ENCODE results near the gene MAP1S.
A peak's percentile ranks its signal among the peaks of the same experiment; 100 is the strongest.

The MAP1S gene

DNA sequence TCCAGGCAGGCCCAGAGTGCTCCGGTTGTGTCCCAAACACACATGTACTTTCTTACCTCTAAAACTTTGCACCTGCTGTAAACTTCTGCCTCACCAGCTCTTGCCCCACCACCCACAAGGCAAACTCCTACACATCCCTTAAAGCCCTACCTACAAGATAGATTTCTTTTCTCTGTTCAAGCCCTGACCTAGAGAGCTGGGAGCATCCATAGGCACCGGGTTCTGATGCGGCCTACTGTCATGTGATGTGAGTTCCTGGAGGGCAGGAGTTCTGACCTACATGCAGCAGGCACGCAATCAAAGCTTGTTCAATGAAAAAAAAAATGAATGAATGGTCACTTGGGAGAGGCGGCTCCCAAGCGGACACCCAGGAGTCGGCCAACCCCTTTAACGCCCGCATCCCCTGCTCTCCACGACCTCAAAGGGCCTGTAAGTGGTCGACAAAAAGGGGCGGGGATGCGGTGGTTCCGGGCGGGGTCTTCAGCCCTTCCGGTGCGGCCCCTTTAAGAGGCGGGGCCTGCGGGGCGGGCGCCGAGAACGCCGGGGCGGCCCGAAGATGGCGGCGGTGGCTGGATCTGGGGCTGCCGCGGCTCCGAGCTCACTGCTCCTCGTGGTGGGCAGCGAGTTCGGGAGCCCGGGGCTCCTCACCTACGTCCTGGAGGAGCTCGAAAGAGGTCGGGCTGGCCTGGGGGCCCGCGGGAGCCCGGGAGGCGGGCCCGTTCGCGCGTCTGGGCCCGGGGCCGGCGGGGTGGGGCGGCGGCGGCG is at the start of gene MAP1S:
Gene MAP1S (plus strand): TSS at position 534 of the 765 bp plus-strand sequence. CDS start 23 bp downstream, at position 557.
- DNase-seq (ENCODE audit: low read depth, low spot score), result peak; percentile 37

- no peak for DNase-seq (ENCODE audit: low read depth, low spot score)
These were observed 47.4 kb upstream of the MAP1S start for GRCh38 chr19:17671906-17672305.

GRCh38 chr19:17673937-17674799 is 45.1 kb upstream of the MAP1S start:
- no peak for DNase-seq (ENCODE audit: low read depth, low spot score)

DNA sequence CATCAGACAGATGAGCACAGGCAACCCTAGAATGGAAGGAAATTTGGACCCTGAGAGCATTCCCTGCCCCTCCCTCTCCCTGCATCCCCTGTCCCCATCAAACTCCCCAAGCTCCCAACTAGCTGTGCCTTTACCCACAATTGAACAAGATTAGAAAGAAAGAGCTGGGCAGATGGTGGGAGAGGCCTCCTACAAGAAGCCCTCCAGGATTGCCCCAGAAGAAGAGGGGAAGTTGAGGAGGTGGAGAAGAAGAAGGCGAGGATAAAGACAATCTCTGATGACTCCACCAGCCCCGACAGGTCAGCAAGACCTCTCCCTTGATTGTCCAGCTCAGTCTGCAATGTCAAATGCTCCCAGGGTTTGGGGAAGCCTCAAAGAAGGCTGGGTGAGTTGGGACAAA is 43.0 kb upstream of the MAP1S start:
- DNase-seq (ENCODE audit: low read depth, low spot score), result no peak

DNA sequence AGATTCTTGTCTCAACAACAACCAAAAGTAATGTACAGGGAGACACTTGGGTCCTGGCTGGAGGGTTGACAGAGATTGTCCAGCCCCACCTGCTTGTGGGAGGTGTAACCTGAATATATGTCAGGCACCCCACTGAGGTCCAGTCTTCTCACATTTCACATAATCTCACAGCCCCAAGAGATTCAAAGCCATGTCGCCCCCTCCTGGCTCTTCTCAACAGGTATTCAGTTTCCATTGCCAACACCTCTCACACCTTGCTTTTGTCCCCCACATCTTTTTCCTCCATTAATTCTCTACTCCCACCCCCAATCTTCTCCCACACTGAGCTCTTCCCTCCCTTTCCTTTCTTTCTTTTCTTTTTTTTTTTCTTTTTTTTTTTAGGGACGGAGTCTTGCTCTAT is 42.3 kb upstream of the MAP1S start:
- DNase-seq (ENCODE audit: low read depth, low spot score), result no peak

DNA sequence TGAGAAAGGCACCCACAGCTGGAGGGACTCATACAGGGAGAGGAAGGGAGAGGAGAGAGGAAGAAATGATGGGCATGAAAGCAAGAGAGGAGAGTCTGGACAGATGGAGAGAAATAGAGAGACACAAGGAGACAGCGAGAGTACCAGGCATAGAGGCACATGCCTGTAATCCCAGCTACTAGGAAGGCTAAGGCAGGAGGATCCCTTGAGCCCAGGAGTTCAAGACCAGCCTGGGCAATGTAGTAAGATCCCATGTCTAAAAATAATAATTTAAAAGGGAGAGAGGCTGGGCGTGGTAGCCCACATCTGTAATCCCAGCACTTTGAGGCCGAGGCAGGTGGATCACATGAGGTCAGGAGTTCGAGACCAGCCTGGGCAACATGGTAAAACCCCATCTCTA is 40.4 kb upstream of the MAP1S start:
- DNase-seq (ENCODE audit: low read depth, low spot score), result no peak

GRCh38 chr19:17679526-17680229 is 39.6 kb upstream of the MAP1S start:
- no peak for DNase-seq (ENCODE audit: low read depth, low spot score)

DNA sequence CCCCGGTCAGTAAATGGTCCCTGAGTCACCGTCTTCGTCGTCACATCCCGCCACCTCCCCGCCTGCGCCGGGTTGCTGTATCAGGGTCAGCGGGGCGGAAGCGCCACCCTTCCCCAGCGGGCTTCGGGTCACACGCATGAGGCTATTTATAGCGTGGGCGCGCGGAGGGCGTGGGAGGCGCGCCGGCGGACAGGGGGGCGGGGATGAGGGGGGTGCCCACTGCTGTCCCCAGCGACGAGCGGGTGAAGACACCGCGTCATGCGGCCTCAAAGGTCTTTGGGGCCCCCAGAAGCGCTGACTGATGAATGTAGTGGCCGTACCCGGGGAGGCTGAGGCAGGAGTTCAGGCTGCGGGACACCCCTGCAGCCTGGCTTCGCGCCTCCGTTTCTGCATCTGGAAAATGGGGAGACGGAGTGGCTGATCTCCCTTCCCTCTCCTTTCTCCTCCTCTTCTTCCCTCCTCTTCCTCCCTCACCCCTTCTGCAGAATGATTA is 39.0 kb upstream of the MAP1S start:
- DNase-seq (ENCODE audit: low read depth, low spot score), result no peak

DNA sequence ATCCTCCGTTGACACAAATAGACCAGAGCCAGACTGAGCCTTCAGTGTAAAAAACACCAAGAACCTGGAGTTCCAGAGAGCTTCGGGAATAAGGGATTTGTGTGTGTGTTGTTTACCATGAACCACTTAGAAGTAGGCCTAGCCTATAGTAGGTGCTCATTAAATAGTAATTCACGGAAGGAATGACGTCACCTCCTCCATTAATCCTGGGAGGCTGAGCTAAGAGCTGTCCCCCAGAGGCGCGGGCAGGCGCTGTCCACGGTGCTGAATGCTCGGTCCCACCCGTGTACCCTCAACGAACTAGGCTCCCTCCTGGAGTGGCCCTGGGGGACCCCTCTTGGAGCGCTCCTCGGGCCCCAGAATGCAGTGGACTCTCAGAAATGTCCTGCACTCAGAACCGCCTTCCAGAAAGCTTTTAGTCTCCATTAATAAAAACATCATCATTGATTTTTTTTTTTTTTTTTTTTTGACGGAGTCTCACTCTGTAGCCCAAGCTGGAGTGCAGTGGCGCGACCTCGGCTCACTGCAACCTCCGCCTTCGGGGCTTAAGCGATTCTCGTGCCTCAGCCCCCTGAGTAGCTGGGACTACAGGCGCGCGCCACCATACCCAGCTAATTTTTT is 37.7 kb upstream of the MAP1S start:
- DNase-seq (ENCODE audit: low read depth, low spot score), result no peak

- DNase-seq (ENCODE audit: low read depth, low spot score), result no peak
These were observed 37.0 kb upstream of the MAP1S start for GRCh38 chr19:17682273-17682672.

DNA sequence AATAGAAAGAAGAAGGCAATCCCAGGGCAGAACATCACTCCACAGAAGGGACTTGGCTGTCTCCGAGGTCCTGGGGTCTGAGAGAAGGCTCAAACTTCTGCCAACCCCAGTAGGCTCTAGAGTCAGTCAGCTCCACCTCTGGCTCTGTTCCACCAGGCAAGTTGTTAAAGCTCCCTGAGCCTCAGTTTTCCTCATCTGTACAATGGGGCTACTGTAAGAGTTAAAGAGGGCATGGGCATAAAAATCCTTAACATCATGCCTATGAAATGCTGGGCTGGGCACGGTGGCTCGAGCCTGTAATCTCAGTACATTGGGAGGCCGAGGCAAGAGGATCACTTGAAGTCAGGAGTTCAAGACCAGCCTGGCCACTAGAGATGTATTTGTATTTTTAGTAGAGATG is 36.2 kb upstream of the MAP1S start:
- no peak for DNase-seq (ENCODE audit: low read depth, low spot score)

- DNase-seq (ENCODE audit: low read depth, low spot score), result no peak
These were observed 35.0 kb upstream of the MAP1S start for GRCh38 chr19:17684256-17684655.

- DNase-seq (ENCODE audit: low read depth, low spot score), result no peak
These were observed 33.7 kb upstream of the MAP1S start for GRCh38 chr19:17685451-17686022.

DNA sequence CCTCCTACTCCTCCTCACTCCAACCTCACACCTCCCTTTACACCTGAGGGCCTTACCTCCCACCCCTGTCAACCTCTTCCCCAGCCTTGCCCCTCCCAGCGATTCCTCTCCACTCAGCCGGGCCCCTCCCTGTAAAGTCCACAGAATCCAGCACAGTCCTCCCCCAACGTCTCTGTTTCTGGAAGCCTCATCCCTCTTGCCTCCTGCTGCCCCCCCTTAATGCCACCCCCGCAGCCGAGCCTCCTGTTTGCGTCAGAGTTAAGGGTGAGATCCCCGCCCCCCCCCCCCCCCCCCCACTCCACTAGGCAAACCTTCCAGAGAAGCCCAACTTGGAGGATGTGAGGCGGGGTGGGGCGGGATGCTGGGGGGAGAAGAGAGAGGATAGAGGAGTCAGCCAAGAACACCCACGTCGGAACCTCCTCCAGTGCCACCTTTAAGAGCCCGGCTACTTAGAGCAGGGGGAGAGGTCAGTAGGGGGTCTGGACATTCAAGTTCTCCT is 33.2 kb upstream of the MAP1S start:
- no peak for DNase-seq (ENCODE audit: low read depth, low spot score)

DNA sequence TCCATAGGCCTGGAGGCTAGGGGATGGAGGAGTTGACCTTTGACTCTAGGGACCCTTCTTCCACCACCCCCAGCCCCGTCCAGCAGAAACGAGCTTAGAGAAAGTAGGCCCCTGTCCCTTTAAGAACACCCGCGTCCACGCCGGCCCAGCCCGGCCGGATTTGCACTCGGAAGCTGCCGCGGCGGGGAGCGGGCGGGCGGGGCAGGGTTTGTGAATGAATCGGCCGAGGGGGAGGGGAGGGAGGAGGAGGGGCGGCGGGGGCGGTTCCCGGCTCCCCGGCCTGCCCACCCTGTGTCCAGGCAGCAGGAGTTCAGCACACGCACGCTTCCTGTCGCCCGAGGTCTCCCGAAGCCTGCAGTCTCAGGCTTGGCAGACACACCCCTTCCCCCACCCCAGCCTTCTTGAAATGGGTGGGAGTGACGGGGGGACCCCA is 32.7 kb upstream of the MAP1S start:
- DNase-seq (ENCODE audit: low read depth, low spot score), result no peak

DNA sequence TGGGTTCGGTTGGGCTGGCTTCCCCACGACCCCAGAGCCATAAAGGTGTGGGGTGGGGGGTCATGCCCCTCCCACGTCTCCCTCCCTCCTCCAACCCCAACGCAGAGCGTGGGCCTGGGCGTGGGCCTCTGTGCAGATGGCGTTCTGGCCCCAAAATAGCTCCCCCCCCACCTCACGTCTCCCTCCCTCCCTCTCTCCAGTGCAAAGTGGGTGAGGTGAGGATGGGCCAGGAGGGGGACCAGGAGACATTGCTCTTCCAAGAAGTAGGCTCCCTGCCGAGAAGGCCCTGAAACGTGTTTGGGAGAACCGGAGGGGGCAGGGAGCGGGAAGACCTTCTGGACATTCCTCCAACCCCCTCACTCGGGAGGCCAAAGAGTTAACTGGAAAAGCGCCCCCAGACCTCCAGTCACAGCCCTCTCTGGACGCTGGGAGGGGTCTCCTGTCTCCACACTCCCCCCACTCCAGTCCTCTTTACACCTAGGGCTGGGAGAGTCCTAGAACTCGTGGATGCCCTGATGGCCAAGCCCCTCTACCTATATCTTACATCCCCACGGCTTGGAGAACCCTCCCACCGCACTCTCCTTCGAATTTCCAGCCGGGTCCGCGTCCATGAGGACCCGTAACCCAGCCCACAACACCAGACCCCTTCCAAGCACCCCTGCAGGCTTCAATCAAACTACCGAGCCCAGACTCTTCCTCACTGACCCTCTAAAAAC is 32.0 kb upstream of the MAP1S start:
- DNase-seq (ENCODE audit: low read depth, low spot score), result no peak

DNA sequence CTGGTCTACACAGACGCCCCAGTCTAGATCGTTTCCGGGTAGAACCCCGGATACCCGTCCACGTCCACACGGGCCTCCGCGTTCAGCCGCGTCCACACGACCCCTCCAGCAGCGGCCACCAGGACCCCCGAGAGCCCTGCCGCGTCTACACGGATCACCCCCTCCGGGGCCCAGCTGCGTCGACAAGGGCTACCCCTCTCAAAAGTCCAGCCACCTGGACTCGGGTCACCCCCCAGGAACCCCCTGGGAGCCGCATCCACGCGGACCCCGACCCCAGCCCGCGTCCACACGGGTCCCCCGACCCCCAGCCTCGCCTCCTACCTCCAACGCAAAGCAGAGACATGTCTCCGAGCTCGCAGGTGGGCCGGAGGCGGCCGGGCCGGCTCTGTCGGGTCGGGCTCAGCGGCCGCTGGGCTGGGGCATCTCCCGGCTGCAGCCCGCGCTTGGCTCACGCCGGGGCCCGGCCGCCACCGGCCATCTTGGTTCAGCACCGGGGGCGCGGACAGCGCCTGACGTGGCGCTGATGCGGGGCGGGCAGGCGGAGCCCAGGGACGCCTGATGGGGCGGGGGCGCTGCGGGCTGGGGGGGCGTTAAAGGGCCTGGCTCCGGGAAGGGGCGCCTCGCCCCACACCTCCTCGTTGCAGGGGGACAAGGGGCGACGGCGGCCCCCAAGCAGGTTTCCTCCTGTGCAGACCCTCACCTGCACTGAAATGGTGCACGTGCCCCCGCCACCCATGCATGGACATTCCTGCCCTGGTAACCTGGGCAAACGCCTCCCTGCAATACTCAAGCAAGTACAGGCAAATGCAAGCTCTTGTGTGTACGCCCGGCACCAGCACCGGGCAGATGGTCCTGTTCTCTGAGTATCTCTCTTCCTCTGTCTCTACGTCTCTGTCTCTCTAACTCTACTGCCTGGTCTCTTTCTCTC is 31.2 kb upstream of the MAP1S start, which contains the start of gene UNC13A:
Gene UNC13A (minus strand): TSS at position 498 of the 928 bp plus-strand sequence. CDS start 155 bp downstream, at position 343.
- DNase-seq (ENCODE audit: low read depth, low spot score), result no peak

DNA sequence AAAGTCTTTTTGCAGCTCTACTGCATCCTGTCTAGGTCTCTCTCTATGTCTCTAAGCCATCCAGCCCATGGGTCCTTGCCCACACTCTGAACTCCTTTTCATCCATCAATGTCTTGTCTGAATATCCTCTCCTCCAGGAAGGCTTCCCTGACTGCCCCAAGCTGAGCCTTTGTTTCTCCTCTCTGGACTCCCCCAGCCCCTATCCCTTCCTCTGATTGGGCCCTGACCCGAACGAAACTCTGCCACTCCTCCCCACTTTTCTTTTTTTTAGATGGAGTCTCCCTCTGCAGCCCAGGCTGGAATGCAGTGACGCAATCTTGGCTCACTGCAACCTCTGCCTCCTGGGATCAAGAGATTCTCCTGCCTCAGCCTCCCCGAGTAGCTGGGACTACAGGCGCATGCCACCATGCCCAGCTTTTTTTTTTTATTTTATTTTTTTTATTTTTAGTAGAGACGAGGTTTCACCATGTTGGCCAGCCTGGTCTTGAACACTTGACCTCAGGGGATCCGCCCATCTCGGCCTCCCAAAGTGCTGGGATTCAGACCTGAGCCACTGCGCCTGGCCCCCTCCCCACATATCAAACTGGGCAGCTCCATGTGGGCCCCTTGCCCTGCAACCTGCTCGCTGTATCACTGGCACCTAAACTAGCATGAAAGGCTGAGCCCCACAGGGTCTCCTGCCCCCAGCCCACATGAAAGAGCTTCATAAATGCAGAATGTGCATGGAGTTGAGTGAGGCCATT is 30.3 kb upstream of the MAP1S start:
- DNase-seq (ENCODE audit: low read depth, low spot score), result no peak
